ENCODE data around the gene AMELX. TPM values are rescaled to one million over a fixed set of nuclear protein-coding genes. Genes with fewer than 3 reads are reported as not detected.

The AMELX gene
- total and polyA plus RNA-seq, 2 of the 13 experiments (the other 11 are each of a cell fraction or from before 2014, with no cell fraction given): not detected

GRCh38 chrX:11329021-11329420 is 35.8 kb downstream of the AMELX start:
- in situ Hi-C loops (cut with HindIII; ENCODE audit: extremely low pct_ligation_motif_present, low pct_unique_long_range_greater_than_20kb) (no loop called here), intact Hi-C loops (cut with micrococcal nuclease; ENCODE audit: unreplicated experiment) (no loop called here)
- no peak overlapping the region for H3K4me3 ChIP-seq (replicated peaks in 1 of 3; ENCODE audit: insufficient read depth in 1 of 3, low read depth in 2 of 3, low read length in 3 of 3)
- H3K4me1 ChIP-seq (ENCODE audit: insufficient read depth, low read length): no peaks in the 10 kb centered on the region
- DNase-seq (ENCODE audit: low spot score) (no peak), ATAC-seq (no peak), FAIRE-seq (no peak)
- H3K27ac ChIP-seq (ENCODE audit: extremely low read length, insufficient read depth, low read length): no peak overlapping the region
- POLR2A ChIA-PET: no interaction called here
- no TSS peak for BruUV-seq (replicated peaks)
- H3K36me3 ChIP-seq (replicated peaks in 1 of 2; ENCODE audit: control insufficient read depth in 1 of 2, insufficient read depth in 2 of 2, low read length in 2 of 2): no peaks in the 10 kb centered on the region
- no peak overlapping the region for H3K9ac ChIP-seq (ENCODE audit: insufficient read depth, low read depth, low read length)
- WGBS (ENCODE audit: low lambda C conversion rate): 0% methylated on average over 5 of the region's 5 CpGs
- TF ChIP-seq ZEB1 (IDR thresholded peaks at IDR 0.05; ENCODE audit: insufficient replicate concordance, low read depth) (no peak), GATA4 (IDR thresholded peaks at IDR 0.05; ENCODE audit: borderline replicate concordance, low read depth) (no peak), ZNF343 (CRISPR knock-in tag; IDR thresholded peaks at IDR 0.05) (no peak), CERS6 (CRISPR knock-in tag; IDR thresholded peaks at IDR 0.05) (no peak), ZNF367 (CRISPR knock-in tag; IDR thresholded peaks at IDR 0.05; ENCODE audit: borderline replicate concordance) (no peak), NFYC (CRISPR knock-in tag; IDR thresholded peaks at IDR 0.05) (no peak), MATR3 (CRISPR knock-in tag; IDR thresholded peaks at IDR 0.05) (no peak)
- no peaks in the 10 kb centered on the region for H4K20me1 ChIP-seq (ENCODE audit: insufficient read depth, low read length)
- no peaks in the 10 kb centered on the region for H3K9me3 ChIP-seq (ENCODE audit: low read length)
- CTCF ChIA-PET (ENCODE audit: low intra/inter-chr PET ratio, low total read pairs): no interaction called here
- no peak overlapping the region for H2AFZ ChIP-seq (ENCODE audit: low read length)
- no peak overlapping the region for H3K4me2 ChIP-seq (ENCODE audit: low read depth, low read length)
- no peaks in the 10 kb centered on the region for H3K79me2 ChIP-seq (ENCODE audit: insufficient read depth, low read length)
- no peaks in the 10 kb centered on the region for H3K27me3 ChIP-seq (ENCODE audit: control insufficient read depth in 1 of 2, insufficient read depth in 2 of 2, low read length in 2 of 2)

DNA sequence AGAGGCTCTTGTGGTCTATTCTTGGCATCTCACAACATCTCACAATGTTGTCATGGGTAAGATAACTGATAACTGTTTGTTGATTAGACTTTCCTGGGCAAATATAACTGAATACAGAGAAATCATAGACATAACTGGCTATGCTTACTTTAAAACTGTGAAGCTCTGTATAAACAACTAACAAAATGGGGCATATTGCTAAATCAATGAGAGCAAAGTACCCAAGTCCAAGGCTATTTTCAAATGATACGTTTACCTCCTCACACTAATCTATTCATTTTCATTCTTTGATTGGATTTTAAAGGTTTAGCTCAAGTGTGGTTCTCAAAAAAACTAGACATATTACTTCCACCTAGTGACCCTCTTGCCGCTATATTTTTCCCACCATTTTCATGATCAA is 38.6 kb downstream of the AMELX start:
- intact Hi-C loops (cut with micrococcal nuclease; ENCODE audit: unreplicated experiment): no loop called here

More for the DNA sequence above, 38.6 kb downstream of the AMELX start:
- Histone ChIP-seq H3K9me3 (ENCODE audit: low read length) (no peaks in the 10 kb centered on the region), H3K4me3 (replicated peaks in 1 of 3; ENCODE audit: insufficient read depth in 1 of 3, low read depth in 2 of 3, low read length in 3 of 3) (no peak overlapping the region), H3K4me2 (ENCODE audit: low read depth, low read length) (no peak overlapping the region), H2AFZ (ENCODE audit: low read length) (no peak overlapping the region), H3K27ac (ENCODE audit: extremely low read length, insufficient read depth, low read length) (no peak overlapping the region), H3K79me2 (ENCODE audit: insufficient read depth, low read length) (no peaks in the 10 kb centered on the region), H3K27me3 (ENCODE audit: control insufficient read depth in 1 of 2, insufficient read depth in 2 of 2, low read length in 2 of 2) (no peaks in the 10 kb centered on the region), H3K36me3 (replicated peaks in 1 of 2; ENCODE audit: control insufficient read depth in 1 of 2, insufficient read depth in 2 of 2, low read length in 2 of 2) (no peaks in the 10 kb centered on the region), H4K20me1 (ENCODE audit: insufficient read depth, low read length) (no peaks in the 10 kb centered on the region), H3K9ac (ENCODE audit: insufficient read depth, low read depth, low read length) (no peak overlapping the region), H3K4me1 (ENCODE audit: insufficient read depth, low read length) (no peaks in the 10 kb centered on the region)
- CTCF ChIA-PET (ENCODE audit: low intra/inter-chr PET ratio, low total read pairs): no interaction called here
- BruUV-seq (replicated peaks): no TSS peak
- DNase-seq (ENCODE audit: low spot score) (no peak), FAIRE-seq (no peak), ATAC-seq (no peak)
- POLR2A ChIA-PET: no interaction called here
- 45% methylated on average over 2 of the region's 2 CpGs for whole genome bisulfite sequencing (ENCODE audit: low lambda C conversion rate)
- TF ChIP-seq, protein P1, sequence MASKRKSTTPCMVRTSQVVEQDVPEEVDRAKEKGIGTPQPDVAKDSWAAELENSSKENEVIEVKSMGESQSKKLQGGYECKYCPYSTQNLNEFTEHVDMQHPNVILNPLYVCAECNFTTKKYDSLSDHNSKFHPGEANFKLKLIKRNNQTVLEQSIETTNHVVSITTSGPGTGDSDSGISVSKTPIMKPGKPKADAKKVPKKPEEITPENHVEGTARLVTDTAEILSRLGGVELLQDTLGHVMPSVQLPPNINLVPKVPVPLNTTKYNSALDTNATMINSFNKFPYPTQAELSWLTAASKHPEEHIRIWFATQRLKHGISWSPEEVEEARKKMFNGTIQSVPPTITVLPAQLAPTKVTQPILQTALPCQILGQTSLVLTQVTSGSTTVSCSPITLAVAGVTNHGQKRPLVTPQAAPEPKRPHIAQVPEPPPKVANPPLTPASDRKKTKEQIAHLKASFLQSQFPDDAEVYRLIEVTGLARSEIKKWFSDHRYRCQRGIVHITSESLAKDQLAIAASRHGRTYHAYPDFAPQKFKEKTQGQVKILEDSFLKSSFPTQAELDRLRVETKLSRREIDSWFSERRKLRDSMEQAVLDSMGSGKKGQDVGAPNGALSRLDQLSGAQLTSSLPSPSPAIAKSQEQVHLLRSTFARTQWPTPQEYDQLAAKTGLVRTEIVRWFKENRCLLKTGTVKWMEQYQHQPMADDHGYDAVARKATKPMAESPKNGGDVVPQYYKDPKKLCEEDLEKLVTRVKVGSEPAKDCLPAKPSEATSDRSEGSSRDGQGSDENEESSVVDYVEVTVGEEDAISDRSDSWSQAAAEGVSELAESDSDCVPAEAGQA (IDR thresholded peaks at IDR 0.05; ENCODE audit: low read depth): no peak
- TF ChIP-seq, protein P1 (CRISPR knock-in tag; IDR thresholded peaks at IDR 0.05; ENCODE audit: borderline replicate concordance): no peak
- TF ChIP-seq PAX8 (CRISPR knock-in tag; IDR thresholded peaks at IDR 0.05; ENCODE audit: borderline replicate concordance) (no peak), ZNF557 (CRISPR knock-in tag; IDR thresholded peaks at IDR 0.05) (no peak), ZNF44 (CRISPR knock-in tag; IDR thresholded peaks at IDR 0.05) (no peak)
- in situ Hi-C loops (cut with HindIII; ENCODE audit: extremely low pct_ligation_motif_present, low pct_unique_long_range_greater_than_20kb): no loop called here
